CD8-positive, alpha-beta memory T cell (primary cell): ENCODE measurements around the gene MARCHF11. TPM values are rescaled to one million over a fixed set of nuclear protein-coding genes. Genes with fewer than 3 reads are reported as not detected.

Experiments used
- CTCF ChIA-PET: fragments of 350-600 bp; sonication (Branson Sonifier 250); formaldehyde crosslinking; loops from one replicate; lab custom pipeline; 2021; ENCODE audit warnings: antibody characterized with exemption; lab: Charles Lee
- POLR2A ChIA-PET: fragments of 350-600 bp; sonication (Branson Sonifier 250); formaldehyde crosslinking; loops from one replicate; lab custom pipeline; 2021; ENCODE audit warnings: antibody characterized with exemption; lab: Charles Lee
- DNase-seq, 5 donors: peaks; one replicate each; pipeline versions ENCODE4 v3.0.0 to v3.0.0-alpha.2; 2020 to 2022; ENCODE audit warnings: mixed read lengths in 1 of 5
- H3K27ac ChIP-seq: one replicate; pipeline ENCODE4 v1.7.0; 2013; ENCODE audit warnings: low read depth, mild to moderate bottlenecking, low read length, moderate library complexity
- H3K27me3 ChIP-seq: 2 replicates; pipeline ENCODE4 v1.7.0; 2013; ENCODE audit warnings: low read length, mild to moderate bottlenecking; ENCODE audit not compliant: insufficient read depth, poor library complexity, severe bottlenecking
- H3K36me3 ChIP-seq: 2 replicates; pipeline ENCODE4 v1.7.0; 2013; ENCODE audit warnings: mild to moderate bottlenecking, low read length, moderate library complexity; ENCODE audit not compliant: insufficient read depth
- H3K4me1 ChIP-seq: 2 replicates; pipeline ENCODE4 v1.7.0; 2013; ENCODE audit warnings: mild to moderate bottlenecking, low read length, moderate library complexity; ENCODE audit not compliant: insufficient read depth
- H3K4me3 ChIP-seq: 2 replicates; pipeline ENCODE4 v1.7.0; 2013; ENCODE audit warnings: mild to moderate bottlenecking, low read length
- H3K9me3 ChIP-seq: 2 replicates; pipeline ENCODE4 v1.7.0; 2013; ENCODE audit warnings: mild to moderate bottlenecking, low read length
- H3K27ac Mint-ChIP-seq, 8 donors: one replicate each; pipeline ENCODE4 v1.8.0; 2020 to 2021; ENCODE audit warnings: mixed read lengths in 8 of 8, mild to moderate bottlenecking in 6 of 8, inconsistent platforms in 3 of 8, moderate library complexity in 3 of 8
- H3K27me3 Mint-ChIP-seq, 2 donors: one replicate each; pipeline ENCODE4 v1.8.0; 2020 to 2021; ENCODE audit warnings: mixed read lengths in 2 of 2, mild to moderate bottlenecking in 1 of 2, moderate library complexity in 1 of 2
- H3K36me3 Mint-ChIP-seq, 3 donors: one replicate each; pipeline ENCODE4 v1.8.0; 2020 to 2021; ENCODE audit warnings: mixed read lengths in 3 of 3, inconsistent platforms in 1 of 3, mild to moderate bottlenecking in 1 of 3
- H3K4me1 Mint-ChIP-seq, 3 donors: one replicate each; pipeline ENCODE4 v1.8.0; 2020 to 2021; ENCODE audit warnings: mixed read lengths in 3 of 3, inconsistent platforms in 1 of 3, mild to moderate bottlenecking in 1 of 3
- H3K4me3 Mint-ChIP-seq, 7 donors: one replicate each; pipeline ENCODE4 v1.8.0; 2020 to 2021; ENCODE audit warnings: mixed read lengths in 7 of 7, mild to moderate bottlenecking in 6 of 7, moderate library complexity in 4 of 7, inconsistent platforms in 2 of 7
- H3K9me3 Mint-ChIP-seq, 5 donors: one replicate each; pipeline ENCODE4 v1.8.0; 2020 to 2022; ENCODE audit warnings: mixed read lengths in 5 of 5, mild to moderate bottlenecking in 3 of 5, moderate library complexity in 2 of 5, inconsistent platforms in 1 of 5
- polyA plus RNA-seq: library from polyadenylated mRNA; unstranded; fragments of 300-500 nt; fragmentation: Illumina TruSeq; gene quantifications from one replicate; pipeline ENCODE4 v1.2.3, GENCODE V29; 2021
- total RNA-seq, 2 experiments: library from RNA; stranded (reverse); gene quantifications; one replicate each; pipeline ENCODE4 v1.2.3, GENCODE V29; 2021

MARCHF11 gene, protein sequence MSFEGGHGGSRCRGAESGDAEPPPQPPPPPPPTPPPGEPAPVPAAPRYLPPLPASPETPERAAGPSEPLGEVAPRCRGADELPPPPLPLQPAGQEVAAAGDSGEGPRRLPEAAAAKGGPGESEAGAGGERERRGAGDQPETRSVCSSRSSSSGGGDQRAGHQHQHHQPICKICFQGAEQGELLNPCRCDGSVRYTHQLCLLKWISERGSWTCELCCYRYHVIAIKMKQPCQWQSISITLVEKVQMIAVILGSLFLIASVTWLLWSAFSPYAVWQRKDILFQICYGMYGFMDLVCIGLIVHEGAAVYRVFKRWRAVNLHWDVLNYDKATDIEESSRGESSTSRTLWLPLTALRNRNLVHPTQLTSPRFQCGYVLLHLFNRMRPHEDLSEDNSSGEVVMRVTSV
- total RNA-seq (not detected), polyA plus RNA-seq (not detected)

DNA sequence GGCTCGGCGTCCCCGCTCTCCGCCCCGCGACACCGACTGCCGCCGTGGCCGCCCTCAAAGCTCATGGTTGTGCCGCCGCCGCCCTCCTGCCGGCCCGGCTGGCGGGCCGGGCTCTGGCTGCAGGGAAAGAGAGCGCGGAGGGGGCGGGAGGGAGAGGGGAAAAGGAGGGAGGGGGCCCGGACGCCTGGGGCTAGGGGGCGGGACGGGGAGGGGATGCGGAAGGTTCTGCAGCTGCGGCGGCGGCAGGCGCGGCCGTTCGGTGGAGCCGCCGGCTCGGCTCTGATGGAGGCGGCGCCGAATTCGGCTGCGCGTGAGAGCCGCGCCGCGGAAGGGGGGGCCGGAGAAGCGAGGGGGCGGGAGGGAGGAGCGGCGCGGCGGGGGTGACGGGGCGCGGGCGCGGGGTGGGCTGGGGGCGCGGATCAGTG is at the start of gene MARCHF11:
Gene MARCHF11 (minus strand): TSS at position 281 of the 425 bp plus-strand sequence. CDS start 216 bp downstream, at position 65.
- Histone ChIP-seq H3K9me3 (no peaks in the 10 kb centered on the region), H3K27ac (no peak within 1 kb of the TSS), H3K4me3 (no peak within 1 kb of the TSS), H3K36me3 (no peaks in the 10 kb centered on the region), H3K4me1 (no peaks in the 10 kb centered on the region), H3K27me3 (no peaks in the 10 kb centered on the region)
- Mint-ChIP-seq H3K27me3 (peaks cover 23 to 47% of the 10 kb centered on the region in 2 donors), H3K4me1 (peaks cover 3 to 4% (median 3%) of the 10 kb centered on the region in 3 donors), H3K4me3 (peak within 1 kb of the TSS in 1 of 7 donors; percentile 38), H3K36me3 (peaks cover 0 to 3% (median under 1%) of the 10 kb centered on the region in 3 donors), H3K9me3 (peaks cover 5 to 28% (median 20%) of the 10 kb centered on the region in 5 donors), H3K27ac (peak within 1 kb of the TSS in 1 of 8 donors; percentile 8)
- ChIA-PET POLR2A (no interaction called here), CTCF (no interaction called here)
- DNase-seq, result no peak

DNA sequence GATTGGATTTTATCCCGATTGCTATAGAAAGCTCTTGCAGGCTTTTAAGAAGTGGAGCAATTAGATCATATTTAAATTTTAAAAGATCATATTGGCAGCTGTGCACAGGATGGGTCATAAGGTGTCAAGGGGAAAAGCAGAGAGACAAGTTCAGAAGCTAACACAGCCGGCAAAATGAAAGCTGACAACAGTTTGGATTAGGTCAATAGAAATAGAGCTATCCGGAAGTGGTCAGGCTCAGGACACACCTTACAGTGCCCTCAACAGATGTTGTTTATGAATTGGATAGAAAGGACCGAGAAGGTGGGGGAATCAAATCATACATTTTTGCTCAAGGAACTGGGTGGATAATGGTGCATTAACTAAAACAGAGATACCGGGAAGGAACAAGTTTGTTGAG is 46.3 kb upstream of the MARCHF11 start:
- Mint-ChIP-seq H3K9me3 (peaks cover 0 to 2% (median 0%) of the 10 kb centered on the region in 5 donors), H3K27me3 (no peaks in the 10 kb centered on the region), H3K36me3 (no peaks in the 10 kb centered on the region), H3K4me1 (no peaks in the 10 kb centered on the region), H3K4me3 (no peak overlapping the region), H3K27ac (no peak overlapping the region)
- Histone ChIP-seq H3K27ac (no peak overlapping the region), H3K27me3 (no peaks in the 10 kb centered on the region), H3K4me1 (no peaks in the 10 kb centered on the region), H3K4me3 (no peak overlapping the region), H3K9me3 (no peaks in the 10 kb centered on the region), H3K36me3 (no peaks in the 10 kb centered on the region)
- ChIA-PET CTCF (no interaction called here), POLR2A (no interaction called here)
- no peak for DNase-seq

DNA sequence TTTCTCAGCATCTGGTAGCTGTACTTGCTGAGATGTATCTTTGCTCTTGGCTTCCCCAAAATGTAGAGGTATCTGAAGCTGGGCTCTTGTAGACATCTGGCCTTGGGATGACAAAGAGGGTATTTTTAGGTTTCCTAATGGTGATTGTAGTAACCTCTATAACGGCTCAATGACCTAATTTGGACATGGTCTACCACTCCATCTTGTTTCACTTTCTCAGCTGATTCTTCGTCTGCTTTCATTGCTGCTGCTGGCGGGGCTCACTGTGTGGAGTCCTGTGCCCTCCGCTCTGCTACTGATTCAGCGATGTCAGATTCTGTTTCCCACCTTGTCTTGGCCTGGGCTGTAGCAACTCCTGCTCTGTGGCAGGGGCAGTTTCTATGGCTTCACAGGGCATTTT is 12.7 kb upstream of the MARCHF11 start:
- H3K27ac Mint-ChIP-seq, result no peak overlapping the region
- no peak overlapping the region for H3K4me3 Mint-ChIP-seq
- H3K27me3 ChIP-seq, result no peaks in the 10 kb centered on the region
- H3K4me1 ChIP-seq, result no peaks in the 10 kb centered on the region
- no peak for DNase-seq
- H3K36me3 Mint-ChIP-seq, result no peaks in the 10 kb centered on the region
- H3K27me3 Mint-ChIP-seq, result no peaks in the 10 kb centered on the region
- H3K4me3 ChIP-seq, result no peak overlapping the region
- ChIA-PET POLR2A (no interaction called here), CTCF (no interaction called here)
- H3K36me3 ChIP-seq, result no peaks in the 10 kb centered on the region
- no peak overlapping the region for H3K27ac ChIP-seq
- H3K4me1 Mint-ChIP-seq, result no peaks in the 10 kb centered on the region
- H3K9me3 ChIP-seq, result no peaks in the 10 kb centered on the region
- H3K9me3 Mint-ChIP-seq, result peaks cover 0 to 10% (median 2%) of the 10 kb centered on the region in 5 donors

DNA sequence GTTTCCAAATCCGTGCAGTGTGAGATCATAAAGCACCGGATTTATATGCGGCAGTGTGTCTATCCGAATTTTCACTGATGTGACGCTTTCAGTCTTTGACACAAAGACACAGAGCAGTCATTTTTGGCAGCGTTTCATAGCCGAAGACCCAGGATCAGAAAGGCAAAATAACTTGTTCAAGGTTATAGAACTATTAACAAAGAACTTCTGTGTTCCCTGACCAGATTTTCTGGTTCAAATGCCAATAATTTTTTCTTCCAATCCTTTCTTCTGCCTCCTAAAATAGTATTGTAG is 1.1 kb upstream of the MARCHF11 start:
- H3K27me3 ChIP-seq, result no peaks in the 10 kb centered on the region
- peaks cover 5 to 28% (median 20%) of the 10 kb centered on the region in 5 donors for H3K9me3 Mint-ChIP-seq
- H3K36me3 Mint-ChIP-seq, result peaks cover 0 to 3% (median 0%) of the 10 kb centered on the region in 3 donors
- H3K27ac ChIP-seq, result no peak overlapping the region
- no peak overlapping the region for H3K4me3 ChIP-seq
- no peak for DNase-seq
- H3K27me3 Mint-ChIP-seq, result peaks cover 23 to 49% of the 10 kb centered on the region in 2 donors
- H3K36me3 ChIP-seq, result no peaks in the 10 kb centered on the region
- H3K4me1 ChIP-seq, result no peaks in the 10 kb centered on the region
- POLR2A ChIA-PET, result no interaction called here
- CTCF ChIA-PET, result no interaction called here
- H3K4me1 Mint-ChIP-seq, result peaks cover 3 to 4% (median 3%) of the 10 kb centered on the region in 3 donors
- H3K27ac Mint-ChIP-seq, result peak overlapping the region in 1 of 8 donors; percentile 8
- no peaks in the 10 kb centered on the region for H3K9me3 ChIP-seq
- H3K4me3 Mint-ChIP-seq, result peak overlapping the region in 1 of 7 donors; percentile 38

DNA sequence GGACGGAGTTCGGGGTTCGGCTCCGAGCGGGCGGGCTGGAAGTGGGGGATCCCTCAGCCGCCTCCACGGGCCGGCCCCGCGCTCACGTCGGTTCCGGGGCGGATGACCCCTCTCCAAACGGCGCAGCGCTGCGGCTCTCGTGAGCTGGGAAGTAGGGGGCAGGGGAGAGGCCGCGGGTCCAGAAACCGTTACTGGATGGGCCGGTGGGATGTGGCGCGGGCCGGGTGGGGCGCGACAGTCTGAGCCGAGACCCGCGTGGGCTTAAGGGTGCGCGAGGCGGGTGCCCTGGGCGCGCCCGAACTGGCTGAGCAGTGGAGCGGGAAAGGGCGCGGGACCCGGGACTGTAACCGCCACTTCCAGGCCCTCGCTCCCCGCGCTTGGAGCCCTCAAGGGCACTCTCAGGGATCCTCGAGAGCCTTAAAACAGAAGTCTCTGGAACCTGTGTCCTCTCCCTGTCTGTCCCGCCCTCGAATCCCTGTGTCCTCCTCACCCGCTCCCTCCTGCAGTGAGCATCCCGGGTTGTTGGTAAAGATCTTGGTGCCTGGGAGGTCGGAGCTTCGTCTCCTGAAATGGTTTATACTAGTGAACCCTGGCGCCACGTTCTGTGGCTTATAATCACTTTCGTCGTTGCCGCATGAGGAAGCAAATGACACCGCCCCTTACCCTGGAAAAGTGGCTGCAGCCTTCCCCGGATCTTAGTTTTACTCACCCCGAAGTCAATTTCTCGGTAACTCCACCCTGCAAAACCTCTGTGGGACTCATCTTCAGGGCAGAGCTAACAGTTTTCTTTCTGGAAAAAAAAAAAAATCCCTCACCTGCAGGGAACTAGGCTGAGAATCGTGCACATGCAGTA is 571 bp upstream of the MARCHF11 start:
- Mint-ChIP-seq H3K36me3 (peaks cover 0 to 3% (median 0%) of the 10 kb centered on the region in 3 donors), H3K4me1 (peaks cover 3 to 4% (median 3%) of the 10 kb centered on the region in 3 donors), H3K27me3 (peaks cover 23 to 49% of the 10 kb centered on the region in 2 donors), H3K4me3 (peak overlapping the region in 1 of 7 donors; percentile 38), H3K27ac (peak overlapping the region in 1 of 8 donors; percentile 8), H3K9me3 (peaks cover 5 to 28% (median 20%) of the 10 kb centered on the region in 5 donors)
- H3K4me3 ChIP-seq, result no peak overlapping the region
- DNase-seq, result no peak
- POLR2A ChIA-PET, result no interaction called here
- H3K36me3 ChIP-seq, result no peaks in the 10 kb centered on the region
- no peak overlapping the region for H3K27ac ChIP-seq
- H3K4me1 ChIP-seq, result no peaks in the 10 kb centered on the region
- H3K27me3 ChIP-seq, result no peaks in the 10 kb centered on the region
- H3K9me3 ChIP-seq, result no peaks in the 10 kb centered on the region
- CTCF ChIA-PET, result no interaction called here

DNA sequence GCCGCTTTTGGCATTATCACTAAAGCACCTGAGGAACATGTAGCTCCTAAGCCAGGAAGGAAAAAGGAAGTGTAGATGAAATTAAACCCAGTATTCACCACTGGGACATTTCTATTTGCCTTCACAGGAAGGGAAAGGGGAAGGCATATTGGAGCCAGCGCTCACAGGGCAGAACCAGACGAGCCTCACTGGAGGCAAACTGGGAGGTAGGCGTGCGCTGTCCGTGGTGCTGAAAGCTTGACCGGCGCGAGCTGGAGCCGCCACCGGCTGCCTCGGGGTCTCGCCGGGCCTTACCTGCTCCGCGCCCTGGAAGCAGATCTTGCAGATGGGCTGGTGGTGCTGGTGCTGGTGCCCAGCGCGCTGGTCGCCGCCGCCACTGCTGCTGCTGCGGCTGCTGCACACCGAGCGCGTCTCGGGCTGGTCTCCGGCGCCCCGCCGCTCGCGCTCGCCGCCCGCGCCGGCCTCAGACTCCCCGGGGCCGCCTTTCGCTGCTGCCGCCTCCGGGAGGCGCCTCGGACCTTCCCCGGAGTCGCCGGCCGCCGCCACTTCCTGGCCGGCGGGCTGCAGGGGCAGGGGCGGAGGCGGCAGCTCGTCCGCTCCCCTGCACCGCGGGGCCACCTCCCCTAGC is 732 bp downstream of the MARCHF11 start:
- Mint-ChIP-seq H3K4me3 (no peak overlapping the region), H3K27me3 (peaks cover 23 to 45% of the 10 kb centered on the region in 2 donors), H3K36me3 (peaks cover 0 to 3% (median 2%) of the 10 kb centered on the region in 3 donors), H3K9me3 (peaks cover 5 to 28% (median 20%) of the 10 kb centered on the region in 5 donors), H3K4me1 (peaks cover 3 to 4% (median 3%) of the 10 kb centered on the region in 3 donors), H3K27ac (no peak overlapping the region)
- Histone ChIP-seq H3K9me3 (no peaks in the 10 kb centered on the region), H3K4me1 (no peaks in the 10 kb centered on the region), H3K27me3 (no peaks in the 10 kb centered on the region), H3K36me3 (no peaks in the 10 kb centered on the region), H3K27ac (no peak overlapping the region), H3K4me3 (no peak overlapping the region)
- no peak for DNase-seq
- POLR2A ChIA-PET, result no interaction called here
- CTCF ChIA-PET, result no interaction called here

DNA sequence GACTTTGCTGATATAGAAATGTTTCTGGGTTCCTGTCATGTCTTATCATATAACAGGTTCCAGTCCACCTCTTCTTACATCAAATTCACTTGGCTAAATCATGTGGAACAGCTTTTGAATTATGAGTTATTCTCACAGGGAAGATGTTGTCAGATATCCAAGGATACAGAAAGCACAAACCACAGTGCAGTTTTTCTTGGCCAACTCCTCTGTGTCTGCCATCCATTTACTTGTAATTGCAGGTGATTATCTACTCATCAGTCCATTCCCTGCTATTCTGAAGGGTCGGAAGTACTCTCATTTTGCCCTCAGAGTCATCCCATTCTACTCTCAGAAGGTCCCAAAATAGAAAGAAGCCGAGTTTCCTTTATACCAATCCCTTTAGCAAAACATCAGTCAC is 10.0 kb downstream of the MARCHF11 start:
- H3K4me1 ChIP-seq, result no peaks in the 10 kb centered on the region
- Mint-ChIP-seq H3K36me3 (peaks cover 0 to 2% (median 0%) of the 10 kb centered on the region in 3 donors), H3K4me3 (no peak overlapping the region), H3K4me1 (no peaks in the 10 kb centered on the region), H3K27me3 (no peaks in the 10 kb centered on the region), H3K27ac (no peak overlapping the region), H3K9me3 (peaks cover 0 to 2% (median 0%) of the 10 kb centered on the region in 5 donors)
- no peaks in the 10 kb centered on the region for H3K27me3 ChIP-seq
- no peaks in the 10 kb centered on the region for H3K9me3 ChIP-seq
- ChIA-PET CTCF (no interaction called here), POLR2A (no interaction called here)
- no peaks in the 10 kb centered on the region for H3K36me3 ChIP-seq
- no peak overlapping the region for H3K27ac ChIP-seq
- no peak overlapping the region for H3K4me3 ChIP-seq
- no peak for DNase-seq
